Measurements from ENCODE around the gene WNT3A. TPM values are rescaled to one million over a fixed set of nuclear protein-coding genes. Genes with fewer than 3 reads are reported as not detected.

The WNT3A gene
- total RNA-seq, 1 experiment from 2014 or later: not detected

- intact Hi-C loops (cut with micrococcal nuclease; ENCODE audit: unreplicated experiment): no loop called here
- Histone ChIP-seq H3K9me3 (ENCODE audit: low read depth, low read length, poor library complexity, severe bottlenecking) (no peaks in the 10 kb centered on the region), H3K4me1 (ENCODE audit: insufficient read depth, low read length, poor library complexity, severe bottlenecking) (no peaks in the 10 kb centered on the region), H3K36me3 (ENCODE audit: insufficient read depth, low read length, poor library complexity, severe bottlenecking) (no peaks in the 10 kb centered on the region), H3K27ac (ENCODE audit: low read depth, low read length, poor library complexity, severe bottlenecking) (no peak overlapping the region), H3K4me3 (ENCODE audit: low read depth, low read length, poor library complexity, severe bottlenecking) (no peak overlapping the region), H3K27me3 (replicated peaks; ENCODE audit: insufficient read depth, low read depth, low read length, poor library complexity) (peaks cover 51% of the 10 kb centered on the region)
- DNase-seq (ENCODE audit: low spot score): no peak
- CTCF ChIA-PET: interaction anchor here (1.3 kb wide), 1 partner anchor 46 kb away, joined by 3 read pairs; no protein-coding TSS in a partner anchor
- TF ChIP-seq CTCF (conservative IDR thresholded peaks at IDR 0.05; ENCODE audit: low read depth, low read length): no peak
- no peak for TF ChIP-seq EZH2 (IDR thresholded peaks at IDR 0.05; ENCODE audit: borderline replicate concordance, low read depth, low read length, poor library complexity, severe bottlenecking)
- POLR2A ChIA-PET (ENCODE audit: low non-redundant PET): no interaction called here
- no TSS peak for BruUV-seq (replicated peaks)
These were observed 39.1 kb downstream of the WNT3A start for GRCh38 chr1:228045871-228046270.

- no TSS peak for BruUV-seq (replicated peaks)
- DNase-seq (ENCODE audit: low spot score): no peak
- Histone ChIP-seq H3K36me3 (ENCODE audit: insufficient read depth, low read length, poor library complexity, severe bottlenecking) (no peaks in the 10 kb centered on the region), H3K9me3 (ENCODE audit: low read depth, low read length, poor library complexity, severe bottlenecking) (no peaks in the 10 kb centered on the region), H3K27me3 (replicated peaks; ENCODE audit: insufficient read depth, low read depth, low read length, poor library complexity) (peaks cover 47% of the 10 kb centered on the region), H3K4me3 (ENCODE audit: low read depth, low read length, poor library complexity, severe bottlenecking) (no peak overlapping the region), H3K4me1 (ENCODE audit: insufficient read depth, low read length, poor library complexity, severe bottlenecking) (no peaks in the 10 kb centered on the region), H3K27ac (ENCODE audit: low read depth, low read length, poor library complexity, severe bottlenecking) (no peak overlapping the region)
- ChIA-PET CTCF (no interaction called here), POLR2A (ENCODE audit: low non-redundant PET) (no interaction called here)
- TF ChIP-seq EZH2 (IDR thresholded peaks at IDR 0.05; ENCODE audit: borderline replicate concordance, low read depth, low read length, poor library complexity, severe bottlenecking): no peak
- TF ChIP-seq CTCF (conservative IDR thresholded peaks at IDR 0.05; ENCODE audit: low read depth, low read length): no peak
- intact Hi-C loops (cut with micrococcal nuclease; ENCODE audit: unreplicated experiment): no loop called here
These were observed 39.8 kb downstream of the WNT3A start for GRCh38 chr1:228046421-228047182.

DNA sequence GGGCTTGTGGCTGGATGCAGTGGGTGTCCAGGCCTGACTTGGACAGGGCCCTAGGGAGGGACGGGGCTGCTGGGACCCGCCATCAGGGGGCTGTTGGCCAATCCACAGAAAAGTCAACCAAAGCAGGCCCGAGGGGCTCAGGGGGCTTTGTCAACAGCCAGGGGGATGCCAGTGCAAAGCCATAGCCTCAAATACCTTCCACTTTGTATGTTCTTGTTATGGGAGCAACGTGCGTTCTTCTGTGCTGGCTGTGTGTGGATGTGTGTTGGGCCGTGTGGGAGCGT lies 40.3 kb downstream of the WNT3A start:
- no peaks in the 10 kb centered on the region for H3K4me1 ChIP-seq (ENCODE audit: insufficient read depth, low read length, poor library complexity, severe bottlenecking)
- BruUV-seq (replicated peaks): no TSS peak
- ChIA-PET POLR2A (ENCODE audit: low non-redundant PET) (no interaction called here), CTCF (no interaction called here)
- TF ChIP-seq EZH2 (IDR thresholded peaks at IDR 0.05; ENCODE audit: borderline replicate concordance, low read depth, low read length, poor library complexity, severe bottlenecking) (no peak), CTCF (conservative IDR thresholded peaks at IDR 0.05; ENCODE audit: low read depth, low read length) (no peak)
- no peak for DNase-seq (ENCODE audit: low spot score)
- no peak overlapping the region for H3K27ac ChIP-seq (ENCODE audit: low read depth, low read length, poor library complexity, severe bottlenecking)
- intact Hi-C loops (cut with micrococcal nuclease; ENCODE audit: unreplicated experiment): no loop called here
- H3K27me3 ChIP-seq (replicated peaks; ENCODE audit: insufficient read depth, low read depth, low read length, poor library complexity): peaks cover 45% of the 10 kb centered on the region
- no peak overlapping the region for H3K4me3 ChIP-seq (ENCODE audit: low read depth, low read length, poor library complexity, severe bottlenecking)
- H3K36me3 ChIP-seq (ENCODE audit: insufficient read depth, low read length, poor library complexity, severe bottlenecking): no peaks in the 10 kb centered on the region
- H3K9me3 ChIP-seq (ENCODE audit: low read depth, low read length, poor library complexity, severe bottlenecking): no peaks in the 10 kb centered on the region
